CD14-positive monocyte (primary cell): Measurements from ENCODE around the gene SMURF2. TPM values are rescaled to one million over a fixed set of nuclear protein-coding genes. Genes with fewer than 3 reads are reported as not detected.

Experiments
- DNase-seq, 3 donors: peaks; one replicate each; pipeline ENCODE4 v3.0.0-alpha.2; 2011 to 2022
- H2AFZ ChIP-seq: 2 replicates; pipeline ENCODE4 v1.6.0; 2012; ENCODE audit warnings: mild to moderate bottlenecking, low read depth, low read length, inconsistent platforms; ENCODE audit not compliant: insufficient read depth, poor library complexity, severe bottlenecking
- H3K27ac ChIP-seq, 2 donors: 1 replicate in 1 of 2; 2 replicates in 1 of 2; pipeline ENCODE4 v1.5.1; 2012 to 2013; ENCODE audit warnings: low read length in 2 of 2, control low read depth in 1 of 2, inconsistent platforms in 1 of 2, low read depth in 1 of 2, mild to moderate bottlenecking in 1 of 2
- H3K27me3 ChIP-seq, 2 donors: one replicate each; pipeline versions ENCODE4 v1.6.0 to v1.6.1; 2011 to 2013; ENCODE audit warnings: low read length in 2 of 2; ENCODE audit not compliant: control insufficient read depth in 2 of 2, insufficient read depth in 2 of 2
- H3K36me3 ChIP-seq, 2 donors: replicated peaks in 1 of 2; 1 replicate in 1 of 2; 2 replicates in 1 of 2; pipeline versions ENCODE4 v1.5.1 to v1.6.1; 2012 to 2013; ENCODE audit warnings: low read length in 2 of 2, control low read depth in 1 of 2, inconsistent platforms in 1 of 2, mild to moderate bottlenecking in 1 of 2; ENCODE audit not compliant: insufficient read depth in 2 of 2, control insufficient read depth in 1 of 2
- H3K4me1 ChIP-seq, 2 donors: 1 replicate in 1 of 2; 2 replicates in 1 of 2; pipeline versions ENCODE4 v1.5.1 to v1.6.1; 2012 to 2013; ENCODE audit warnings: low read length in 2 of 2, control low read depth in 1 of 2, inconsistent platforms in 1 of 2, mild to moderate bottlenecking in 1 of 2, moderate library complexity in 1 of 2; ENCODE audit not compliant: insufficient read depth in 2 of 2, control insufficient read depth in 1 of 2
- H3K4me2 ChIP-seq: replicated peaks from 2 replicates; pipeline ENCODE3; 2012; ENCODE audit warnings: low read length, moderate library complexity, mild to moderate bottlenecking; ENCODE audit not compliant: poor library complexity, severe bottlenecking; ENCODE audit errors: extremely low read depth
- H3K4me3 ChIP-seq, 3 experiments: fragments of 200-600 bp in 1 of 3; sonication (generic) in 1 of 3; replicated peaks in 1 of 3; 1 replicate in 2 of 3; 2 replicates in 1 of 3; pipeline ENCODE4 v1.5.1; 2011 to 2013; ENCODE audit warnings: low read length in 3 of 3, mild to moderate bottlenecking in 3 of 3, control low read depth in 2 of 3, low read depth in 2 of 3, inconsistent platforms in 1 of 3, moderate library complexity in 1 of 3
- H3K79me2 ChIP-seq: 2 replicates; pipeline ENCODE4 v1.6.0; 2012; ENCODE audit warnings: mild to moderate bottlenecking, control low read depth, inconsistent platforms, low read length, moderate library complexity; ENCODE audit not compliant: insufficient read depth
- H3K9ac ChIP-seq: 2 replicates; pipeline ENCODE4 v1.6.0; 2017; ENCODE audit warnings: low read length, mild to moderate bottlenecking; ENCODE audit not compliant: insufficient read depth, poor library complexity, severe bottlenecking
- H3K9me3 ChIP-seq, 2 donors: replicated peaks in 1 of 2; 1 replicate in 1 of 2; 2 replicates in 1 of 2; pipeline versions ENCODE4 v1.5.1 to v1.6.1; 2012 to 2013; ENCODE audit warnings: low read length in 2 of 2, control low read depth in 1 of 2; ENCODE audit not compliant: control insufficient read depth in 1 of 2, insufficient read depth in 1 of 2
- H4K20me1 ChIP-seq: 2 replicates; pipeline ENCODE4 v1.6.0; 2012; ENCODE audit warnings: mild to moderate bottlenecking, low read length, control low read depth, moderate library complexity; ENCODE audit not compliant: insufficient read depth
- H3K27ac Mint-ChIP-seq, 7 donors: one replicate each; pipeline ENCODE4 v1.8.0; 2020; ENCODE audit warnings: mild to moderate bottlenecking in 7 of 7, mixed read lengths in 7 of 7, moderate library complexity in 6 of 7, inconsistent platforms in 2 of 7
- H3K27me3 Mint-ChIP-seq, 3 donors: one replicate each; pipeline ENCODE4 v1.8.0; 2021 to 2022; ENCODE audit warnings: low read depth in 3 of 3, mild to moderate bottlenecking in 3 of 3, mixed read lengths in 3 of 3, moderate library complexity in 3 of 3, inconsistent platforms in 1 of 3
- H3K36me3 Mint-ChIP-seq, 2 donors: one replicate each; pipeline ENCODE4 v1.8.0; 2020; ENCODE audit warnings: mixed read lengths in 2 of 2, inconsistent platforms in 1 of 2, mild to moderate bottlenecking in 1 of 2
- H3K4me1 Mint-ChIP-seq: one replicate; pipeline ENCODE4 v1.8.0; 2020; ENCODE audit warnings: mild to moderate bottlenecking, mixed read lengths
- H3K4me3 Mint-ChIP-seq, 2 donors: one replicate each; pipeline ENCODE4 v1.8.0; 2020; ENCODE audit warnings: mild to moderate bottlenecking in 2 of 2, mixed read lengths in 2 of 2, moderate library complexity in 1 of 2
- H3K9me3 Mint-ChIP-seq, 7 donors: one replicate each; pipeline ENCODE4 v1.8.0; 2020 to 2022; ENCODE audit warnings: mixed read lengths in 7 of 7, mild to moderate bottlenecking in 6 of 7, moderate library complexity in 6 of 7, inconsistent platforms in 2 of 7
- CTCF ChIP-seq: fragments of 200-600 bp; IDR thresholded peaks from one replicate; pipeline ENCODE4 v1.8.0; 2022; ENCODE audit warnings: antibody characterized with exemption, mild to moderate bottlenecking
- WGBS: methylation state at CpG from one replicate; pipeline ENCODE4 v1.1.5; 2013; ENCODE audit warnings: missing lambda C conversion rate; ENCODE audit not compliant: insufficient coverage; 5-methylcytosine and 5-hydroxymethylcytosine counted together
- intact Hi-C, 2 donors: fragments of 100-400 bp; cut with micrococcal nuclease; formaldehyde crosslinking; loops; one replicate each; pipeline versions ENCODE4 v1.15.0 to v1.15.1; 2023
- polyA plus RNA-seq, 3 donors: library from polyadenylated mRNA; depleted of rRNA in 1 of 3; unstranded in 2 of 3; stranded (reverse) in 1 of 3; fragments of 300-500 nt in 2 of 3; fragments of >200 nt in 1 of 3; fragmentation: Illumina TruSeq in 2 of 3; gene quantifications; 1 replicate in 2 of 3; 2 replicates in 1 of 3; pipeline ENCODE4 v1.2.3, GENCODE V29; 2012 to 2021

SMURF2 gene
- polyA plus RNA-seq, 3 donors = 2.2 to 12.9 (median 4.5) TPM

GRCh38 chr17:64532409-64532808, 129.7 kb downstream of the SMURF2 start:
- Histone ChIP-seq H3K79me2 (no peaks in the 10 kb centered on the region), H3K9ac (no peak overlapping the region), H3K27ac (no peak overlapping the region), H4K20me1 (no peaks in the 10 kb centered on the region), H2AFZ (no peak overlapping the region), H3K27me3 (no peaks in the 10 kb centered on the region), H3K4me3 (no peak overlapping the region), H3K9me3 (no peaks in the 10 kb centered on the region), H3K36me3 (peaks cover 96 to 100% of the 10 kb centered on the region in 2 donors), H3K4me1 (no peaks in the 10 kb centered on the region), H3K4me2 (no peak overlapping the region)
- intact Hi-C loops = no loop called here
- H3K36me3 Mint-ChIP-seq = peaks cover 88 to 98% of the 10 kb centered on the region in 2 donors
- 100% methylated on average over 1 of the region's 5 CpGs for WGBS
- H3K4me1 Mint-ChIP-seq = no peaks in the 10 kb centered on the region
- TF ChIP-seq CTCF = no peak
- no peak overlapping the region for H3K4me3 Mint-ChIP-seq
- no peak for DNase-seq
- H3K27me3 Mint-ChIP-seq = no peaks in the 10 kb centered on the region
- no peaks in the 10 kb centered on the region for H3K9me3 Mint-ChIP-seq
- H3K27ac Mint-ChIP-seq = no peak overlapping the region

GRCh38 chr17:64531955-64532371, 130.1 kb downstream of the SMURF2 start:
- no peaks in the 10 kb centered on the region for H3K27me3 ChIP-seq
- H3K36me3 ChIP-seq = peaks cover 96 to 100% of the 10 kb centered on the region in 2 donors
- intact Hi-C loops = no loop called here
- H3K9me3 ChIP-seq = no peaks in the 10 kb centered on the region
- Mint-ChIP-seq H3K9me3 (no peaks in the 10 kb centered on the region), H3K4me1 (no peaks in the 10 kb centered on the region), H3K27ac (no peak overlapping the region), H3K36me3 (peaks cover 87 to 98% of the 10 kb centered on the region in 2 donors), H3K27me3 (no peaks in the 10 kb centered on the region), H3K4me3 (no peak overlapping the region)
- H3K9ac ChIP-seq = no peak overlapping the region
- H3K27ac ChIP-seq = no peak overlapping the region
- no peak for DNase-seq
- TF ChIP-seq CTCF = no peak
- no peak overlapping the region for H2AFZ ChIP-seq
- no peaks in the 10 kb centered on the region for H4K20me1 ChIP-seq
- no peaks in the 10 kb centered on the region for H3K79me2 ChIP-seq
- no peak overlapping the region for H3K4me2 ChIP-seq
- no CpG with 5 or more reads among the region's 5 CpGs for WGBS
- H3K4me3 ChIP-seq = no peak overlapping the region
- H3K4me1 ChIP-seq = no peaks in the 10 kb centered on the region
